Epithelial cell of proximal tubule (primary cell): Measurements from ENCODE around the gene ITSN2. TPM values are rescaled to one million over a fixed set of nuclear protein-coding genes. Genes with fewer than 3 reads are reported as not detected.

Source experiments
- DNase-seq: peaks from one replicate; pipeline ENCODE4 v3.0.0-alpha.2; 2011; ENCODE audit warnings: low read depth
- H3K4me3 ChIP-seq: 2 replicates; pipeline ENCODE4 v1.5.1; 2011; ENCODE audit warnings: low read depth, mild to moderate bottlenecking, low read length
- total RNA-seq: library from RNA; depleted of rRNA; stranded (reverse); fragments of >200 nt; gene quantifications from 2 replicates; pipeline ENCODE4 v1.2.3, GENCODE V29; 2015
- TF ChIP-seq, protein P1 (sequence below): conservative IDR thresholded peaks from 2 replicates; pipeline ENCODE4 v1.5.1; 2012; ENCODE audit warnings: low read depth, mild to moderate bottlenecking, low read length

Gene ITSN2
- total RNA-seq, 1 donor from 2014 or later, result 14.1 TPM

GRCh38 chr2:24285484-24286152 is 74.7 kb downstream of the ITSN2 start:
- TF ChIP-seq, protein P1, sequence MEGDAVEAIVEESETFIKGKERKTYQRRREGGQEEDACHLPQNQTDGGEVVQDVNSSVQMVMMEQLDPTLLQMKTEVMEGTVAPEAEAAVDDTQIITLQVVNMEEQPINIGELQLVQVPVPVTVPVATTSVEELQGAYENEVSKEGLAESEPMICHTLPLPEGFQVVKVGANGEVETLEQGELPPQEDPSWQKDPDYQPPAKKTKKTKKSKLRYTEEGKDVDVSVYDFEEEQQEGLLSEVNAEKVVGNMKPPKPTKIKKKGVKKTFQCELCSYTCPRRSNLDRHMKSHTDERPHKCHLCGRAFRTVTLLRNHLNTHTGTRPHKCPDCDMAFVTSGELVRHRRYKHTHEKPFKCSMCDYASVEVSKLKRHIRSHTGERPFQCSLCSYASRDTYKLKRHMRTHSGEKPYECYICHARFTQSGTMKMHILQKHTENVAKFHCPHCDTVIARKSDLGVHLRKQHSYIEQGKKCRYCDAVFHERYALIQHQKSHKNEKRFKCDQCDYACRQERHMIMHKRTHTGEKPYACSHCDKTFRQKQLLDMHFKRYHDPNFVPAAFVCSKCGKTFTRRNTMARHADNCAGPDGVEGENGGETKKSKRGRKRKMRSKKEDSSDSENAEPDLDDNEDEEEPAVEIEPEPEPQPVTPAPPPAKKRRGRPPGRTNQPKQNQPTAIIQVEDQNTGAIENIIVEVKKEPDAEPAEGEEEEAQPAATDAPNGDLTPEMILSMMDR, result no peak

DNA sequence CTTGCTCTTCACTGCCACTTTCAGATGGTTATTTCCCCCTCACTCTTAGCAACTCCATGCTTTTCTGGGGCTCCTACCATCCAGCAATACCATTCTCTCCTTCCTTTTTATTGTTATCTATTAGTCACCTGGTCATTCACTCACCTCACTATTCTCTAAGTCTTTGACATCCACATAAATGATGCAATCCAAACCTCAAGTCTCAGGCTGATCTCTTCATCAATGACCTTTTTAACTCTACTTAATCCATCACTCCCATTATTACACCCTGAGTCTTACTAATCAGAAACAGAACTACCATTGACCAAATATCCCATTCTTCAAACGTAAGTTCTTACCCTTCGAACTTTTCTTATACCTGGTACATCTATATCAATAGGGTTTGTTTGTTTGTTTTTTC is 79.7 kb downstream of the ITSN2 start:
- TF ChIP-seq, protein P1, result no peak
- no peak overlapping the region for H3K4me3 ChIP-seq
- DNase-seq, result no peak

More at GRCh38 chr2:24285484-24286152, 74.7 kb downstream of the ITSN2 start:
- no peak for DNase-seq
- no peak overlapping the region for H3K4me3 ChIP-seq

GRCh38 chr2:24280161-24280560 is 80.2 kb downstream of the ITSN2 start:
- TF ChIP-seq, protein P1, result no peak
- no peak overlapping the region for H3K4me3 ChIP-seq
- no peak for DNase-seq

DNA sequence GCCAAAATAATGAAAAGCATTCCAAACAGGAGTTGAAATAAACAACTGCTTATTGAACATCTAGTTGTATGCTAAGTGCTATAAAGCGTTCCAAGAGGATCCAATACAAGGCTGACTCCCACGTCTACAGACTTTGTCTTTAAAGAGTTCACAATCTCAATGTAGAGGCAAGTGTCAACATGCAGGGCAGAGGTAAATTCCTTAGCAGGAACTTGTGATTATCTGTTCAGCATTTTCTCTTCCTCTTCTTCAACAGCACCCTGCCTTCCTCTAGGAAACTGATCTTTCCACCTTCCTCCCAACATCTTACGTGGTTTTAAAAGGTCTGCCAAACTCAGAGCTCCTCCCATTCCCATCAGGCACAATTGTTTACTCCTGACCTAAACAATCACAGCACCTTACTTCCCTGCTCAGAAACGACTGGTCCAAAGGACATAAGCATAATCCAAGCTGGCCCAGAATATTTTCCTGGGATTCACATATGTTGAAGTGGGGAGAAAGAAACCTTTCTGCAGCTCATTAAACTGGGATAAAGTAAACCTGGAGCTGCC is 83.9 kb downstream of the ITSN2 start:
- no peak for DNase-seq
- TF ChIP-seq, protein P1, result no peak
- H3K4me3 ChIP-seq, result no peak overlapping the region

GRCh38 chr2:24274809-24275208 is 85.5 kb downstream of the ITSN2 start:
- H3K4me3 ChIP-seq, result no peak overlapping the region
- no peak for DNase-seq
- TF ChIP-seq, protein P1, result no peak

- H3K4me3 ChIP-seq, result no peak overlapping the region
- no peak for DNase-seq
- TF ChIP-seq, protein P1, result no peak
Measured at GRCh38 chr2:24273598-24273997, 86.7 kb downstream of the ITSN2 start.

DNA sequence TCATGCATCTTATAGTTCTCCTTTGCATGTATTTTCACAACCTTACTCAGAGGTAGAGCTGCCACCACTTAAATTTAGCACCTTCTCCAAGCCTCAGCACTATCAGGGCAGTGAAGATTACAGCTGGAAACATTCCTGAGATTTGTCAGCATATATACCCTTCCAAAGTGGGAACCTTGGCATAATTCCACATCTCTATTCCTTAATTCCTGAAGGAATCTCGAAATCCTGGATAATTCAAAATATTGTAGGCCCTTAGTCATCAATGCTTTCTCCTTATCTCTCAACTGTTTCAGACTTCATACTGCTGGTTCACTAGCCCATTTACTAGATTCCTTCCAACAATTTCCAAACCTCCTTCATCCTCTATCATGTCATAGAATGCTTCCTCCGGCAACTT is 87.4 kb downstream of the ITSN2 start:
- DNase-seq, result no peak
- H3K4me3 ChIP-seq, result no peak overlapping the region
- TF ChIP-seq, protein P1, result no peak
